ENCODE measurements around the gene SLC6A19. TPM values are rescaled to one million over a fixed set of nuclear protein-coding genes. Genes with fewer than 3 reads are reported as not detected.

The SLC6A19 gene
- total and polyA plus RNA-seq, 2 of the 4 experiments (the other 2 are of a cell fraction), result not detected

- H3K9me3 ChIP-seq (ENCODE audit: control insufficient read depth, insufficient read depth, low read length), result peaks cover 22% of the 10 kb centered on the region
- no peak overlapping the region for H2AFZ ChIP-seq (replicated peaks; ENCODE audit: low read length, poor library complexity)
- no peak overlapping the region for H4K5ac ChIP-seq (ENCODE audit: low read depth, low read length)
- no peak overlapping the region for H3K4ac ChIP-seq (ENCODE audit: low read depth, low read length)
- H3K4me1 ChIP-seq (ENCODE audit: control insufficient read depth, insufficient read depth, low read length), result no peaks in the 10 kb centered on the region
- H3K36me3 ChIP-seq (ENCODE audit: control insufficient read depth, insufficient read depth, low read length), result no peaks in the 10 kb centered on the region
- no peak overlapping the region for H3K9ac ChIP-seq (ENCODE audit: low read depth, low read length)
- no peak overlapping the region for H4K8ac ChIP-seq (ENCODE audit: low read depth in 2 of 2, low read length in 2 of 2)
- H2BK5ac ChIP-seq (ENCODE audit: low read depth, low read length, poor library complexity, severe bottlenecking), result no peak overlapping the region
- ChIA-PET CTCF (no interaction called here), POLR2A (ENCODE audit: unreplicated experiment) (no interaction called here)
- no peak for ATAC-seq (ENCODE audit: low read depth)
- H4K20me1 ChIP-seq (ENCODE audit: insufficient read depth, low read length), result no peaks in the 10 kb centered on the region
- no peak overlapping the region for H2AK9ac ChIP-seq (replicated peaks; ENCODE audit: low read depth, low read length, poor library complexity)
- no peak overlapping the region for H2BK20ac ChIP-seq (ENCODE audit: low read depth, low read length)
- H3K27ac ChIP-seq (ENCODE audit: insufficient read depth, low read length), result no peak overlapping the region
- H3K56ac ChIP-seq (ENCODE audit: extremely low read depth, insufficient read depth, low read length), result no peak overlapping the region
- no peak overlapping the region for H3K23ac ChIP-seq (ENCODE audit: low read depth, low read length)
- BruUV-seq (replicated peaks), result no TSS peak
- no peak overlapping the region for H3K14ac ChIP-seq (replicated peaks; ENCODE audit: low read depth, low read length)
- no peak overlapping the region for H3K4me3 ChIP-seq (ENCODE audit: insufficient read depth, low read depth, low read length)
- H3K4me2 ChIP-seq (ENCODE audit: low read depth, low read length), result no peak overlapping the region
- H2AK5ac ChIP-seq (ENCODE audit: low read depth, low read length), result no peak overlapping the region
- H2BK120ac ChIP-seq (ENCODE audit: low read depth, low read length), result no peak overlapping the region
- dilution Hi-C loops (cut with HindIII; ENCODE audit: low sequenced_read_pairs, unreplicated experiment), result no loop called here
- DNase-seq, result no peak
- 74% methylated on average over 35 of the region's 38 CpGs; no CpG with 5 or more reads in 1 of the 2 experiments for WGBS, 2 experiments (ENCODE audit: extremely low coverage in 2 of 2, insufficient read length in 1 of 2)
- no peak overlapping the region for H2BK15ac ChIP-seq (ENCODE audit: low read depth, low read length)
- no peaks in the 10 kb centered on the region; the same call in 1 of the 2 replicates for H3K27me3 ChIP-seq (ENCODE audit: control insufficient read depth, insufficient read depth, low read length)
- no peaks in the 10 kb centered on the region for H3K79me1 ChIP-seq (ENCODE audit: low read depth in 1 of 2, low read length in 2 of 2)
- intact Hi-C loops (cut with micrococcal nuclease), result no loop called here
- no peaks in the 10 kb centered on the region for H3K9me1 ChIP-seq (ENCODE audit: insufficient read depth, low read length)
- H4K91ac ChIP-seq (ENCODE audit: insufficient read depth, low read depth, low read length), result no peak overlapping the region
- TF ChIP-seq FOS (IDR thresholded peaks at IDR 0.05; ENCODE audit: low read depth, low read length), result no peak
- TF ChIP-seq CTCF (conservative IDR thresholded peaks at IDR 0.05; ENCODE audit: low read depth, low read length), result no peak
- TF ChIP-seq POLR2A (IDR thresholded peaks at IDR 0.05; ENCODE audit: low read depth, low read length), result no peak
- no peak for TF ChIP-seq BHLHE40 (IDR thresholded peaks at IDR 0.05; ENCODE audit: low read depth, low read length)
- TF ChIP-seq RFX5 (IDR thresholded peaks at IDR 0.05; ENCODE audit: low read depth, low read length), result no peak
- TF ChIP-seq MAZ (IDR thresholded peaks at IDR 0.05; ENCODE audit: borderline replicate concordance, low read depth, low read length), result no peak
- TF ChIP-seq RAD21 (IDR thresholded peaks at IDR 0.05; ENCODE audit: low read length), result no peak
- TF ChIP-seq ELK1 (IDR thresholded peaks at IDR 0.05; ENCODE audit: borderline replicate concordance, low read depth, low read length), result no peak
- TF ChIP-seq NFE2L2 (IDR thresholded peaks at IDR 0.05; ENCODE audit: low read depth, low read length), result no peak
- no peak for TF ChIP-seq RCOR1 (IDR thresholded peaks at IDR 0.05; ENCODE audit: insufficient replicate concordance, low read length)
- TF ChIP-seq CEBPB (IDR thresholded peaks at IDR 0.05; ENCODE audit: low read depth, low read length), result no peak
- TF ChIP-seq CHD1 (IDR thresholded peaks at IDR 0.05; ENCODE audit: low read depth, low read length), result no peak
- no peak for TF ChIP-seq MAFK (IDR thresholded peaks at IDR 0.05; ENCODE audit: low read depth, low read length)
- TF ChIP-seq SMC3 (IDR thresholded peaks at IDR 0.05; ENCODE audit: low read depth, low read length), result no peak
- no peak for TF ChIP-seq USF2 (IDR thresholded peaks at IDR 0.05; ENCODE audit: low read depth, low read length)
- TF ChIP-seq MXI1 (IDR thresholded peaks at IDR 0.05; ENCODE audit: borderline replicate concordance, low read depth, low read length), result no peak
- no peak overlapping the region for H3K18ac ChIP-seq (ENCODE audit: low read depth, low read length)
- in situ Hi-C loops (cut with MboI; ENCODE audit: low sequenced_read_pairs), result no loop called here
Measured at GRCh38 chr5:1219098-1219767, 17.8 kb downstream of the SLC6A19 start.

Data from IMR-90 (cell line).